ENCODE results near the gene BRME1. TPM values are rescaled to one million over a fixed set of nuclear protein-coding genes. Genes with fewer than 3 reads are reported as not detected.

BRME1 gene
- total RNA-seq, 4 donors from 2014 or later = 0.19 to 1.0 (median 0.56) TPM

DNA sequence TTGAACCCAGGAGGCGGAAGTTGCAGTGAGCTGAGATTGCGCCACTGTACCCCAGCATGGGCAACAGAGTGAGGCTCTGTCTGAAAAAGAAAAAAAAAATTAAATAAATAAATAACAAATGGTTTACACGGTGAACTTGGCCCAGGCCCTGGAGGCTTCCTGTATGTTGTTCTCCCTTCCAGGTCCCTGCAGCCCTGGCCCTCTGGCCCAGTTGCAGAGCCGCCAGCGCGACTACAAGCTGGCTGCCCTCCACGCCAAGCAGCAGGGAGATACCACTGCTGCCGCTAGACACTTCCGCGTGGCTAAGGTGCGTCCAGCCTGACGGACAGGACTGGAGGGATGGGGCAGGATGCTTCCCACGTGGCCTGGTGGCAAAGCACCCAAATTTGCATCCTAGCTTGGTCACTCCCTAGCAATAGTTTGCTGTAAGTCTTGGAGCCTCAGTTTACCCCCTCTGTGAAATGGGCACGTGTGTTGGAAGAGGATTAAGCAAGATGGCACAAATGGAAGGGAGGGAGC is 12.0 kb upstream of the BRME1 start:
- Histone ChIP-seq H3K36me3 (peaks cover 0 to 93% of the 10 kb centered on the region in 2 donors), H3K27me3 (no peaks in the 10 kb centered on the region), H3K27ac (peak overlapping the region in 1 of 4 donors; percentile 23), H3K4me1 (no peaks in the 10 kb centered on the region), H3K4me3 (no peak overlapping the region), H3K9me3 (no peaks in the 10 kb centered on the region)
- in situ Hi-C loops (cut with MboI; ENCODE audit: low sequenced_read_pairs in 4 of 4) = no loop called here
- intact Hi-C loops (cut with DNase I; ENCODE audit: low total_unique reads) = no loop called here
- ATAC-seq (peak; percentile 44 to 52), DNase-seq (no peak)
- TF ChIP-seq, protein P1, sequence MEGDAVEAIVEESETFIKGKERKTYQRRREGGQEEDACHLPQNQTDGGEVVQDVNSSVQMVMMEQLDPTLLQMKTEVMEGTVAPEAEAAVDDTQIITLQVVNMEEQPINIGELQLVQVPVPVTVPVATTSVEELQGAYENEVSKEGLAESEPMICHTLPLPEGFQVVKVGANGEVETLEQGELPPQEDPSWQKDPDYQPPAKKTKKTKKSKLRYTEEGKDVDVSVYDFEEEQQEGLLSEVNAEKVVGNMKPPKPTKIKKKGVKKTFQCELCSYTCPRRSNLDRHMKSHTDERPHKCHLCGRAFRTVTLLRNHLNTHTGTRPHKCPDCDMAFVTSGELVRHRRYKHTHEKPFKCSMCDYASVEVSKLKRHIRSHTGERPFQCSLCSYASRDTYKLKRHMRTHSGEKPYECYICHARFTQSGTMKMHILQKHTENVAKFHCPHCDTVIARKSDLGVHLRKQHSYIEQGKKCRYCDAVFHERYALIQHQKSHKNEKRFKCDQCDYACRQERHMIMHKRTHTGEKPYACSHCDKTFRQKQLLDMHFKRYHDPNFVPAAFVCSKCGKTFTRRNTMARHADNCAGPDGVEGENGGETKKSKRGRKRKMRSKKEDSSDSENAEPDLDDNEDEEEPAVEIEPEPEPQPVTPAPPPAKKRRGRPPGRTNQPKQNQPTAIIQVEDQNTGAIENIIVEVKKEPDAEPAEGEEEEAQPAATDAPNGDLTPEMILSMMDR (IDR thresholded peaks at IDR 0.05 in 4 of 5, conservative IDR thresholded peaks at IDR 0.05 in 1 of 5) = no peak
- TF ChIP-seq POLR2A (IDR thresholded peaks at IDR 0.05) = no peak

DNA sequence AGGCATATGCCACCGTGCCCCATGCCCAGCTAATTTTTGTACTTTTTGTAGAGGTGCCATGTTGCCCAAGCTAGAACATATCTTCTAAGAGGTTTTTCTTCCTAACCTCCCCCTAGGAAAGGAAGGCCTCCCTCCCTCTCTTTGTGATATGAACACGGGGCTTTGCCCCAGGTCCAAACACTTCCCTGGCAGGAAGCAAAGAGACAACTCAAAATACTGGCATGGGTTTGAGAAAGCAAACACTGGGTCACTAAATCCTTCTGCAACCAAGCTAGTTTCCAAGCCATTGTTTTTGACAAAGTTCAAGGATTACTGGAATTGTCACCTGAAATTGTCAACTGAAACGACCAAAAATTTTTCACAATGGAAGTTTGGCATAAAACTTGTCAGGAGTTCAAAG is 8.9 kb upstream of the BRME1 start:
- Histone ChIP-seq H3K36me3 (peaks cover 0 to 80% of the 10 kb centered on the region in 2 donors), H3K27ac (no peak overlapping the region), H3K4me1 (no peaks in the 10 kb centered on the region), H3K4me3 (no peak overlapping the region), H3K27me3 (no peaks in the 10 kb centered on the region), H3K9me3 (no peaks in the 10 kb centered on the region)
- in situ Hi-C loops (cut with MboI; ENCODE audit: low sequenced_read_pairs in 4 of 4) (no loop called here), intact Hi-C loops (cut with DNase I; ENCODE audit: low total_unique reads) (no loop called here)
- no peak for TF ChIP-seq POLR2A (IDR thresholded peaks at IDR 0.05)
- TF ChIP-seq, protein P1 (IDR thresholded peaks at IDR 0.05 in 4 of 5, conservative IDR thresholded peaks at IDR 0.05 in 1 of 5) = no peak
- ATAC-seq = no peak
- no peak for DNase-seq

DNA sequence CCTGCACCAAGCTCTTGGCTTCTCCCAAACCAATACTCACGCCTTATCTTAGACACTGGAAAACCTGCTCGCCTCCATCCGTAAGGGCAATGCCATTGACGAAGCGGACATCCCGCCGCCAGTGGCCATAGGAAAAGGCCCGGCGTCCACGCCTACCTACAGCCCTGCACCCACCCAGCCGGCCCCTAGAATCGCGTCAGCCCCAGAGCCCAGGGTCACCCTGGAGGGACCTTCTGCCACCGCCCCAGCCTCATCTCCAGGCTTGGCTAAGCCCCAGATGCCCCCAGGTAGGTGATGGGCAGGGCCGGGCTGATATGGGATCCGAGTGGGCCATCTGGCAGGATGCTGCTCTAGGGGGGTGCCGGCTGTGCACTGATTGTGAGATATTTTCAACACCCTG is 7.4 kb upstream of the BRME1 start:
- in situ Hi-C loops (cut with MboI; ENCODE audit: low sequenced_read_pairs in 4 of 4) (no loop called here), intact Hi-C loops (cut with DNase I; ENCODE audit: low total_unique reads) (no loop called here)
- TF ChIP-seq POLR2A (IDR thresholded peaks at IDR 0.05) = no peak
- TF ChIP-seq, protein P1 (IDR thresholded peaks at IDR 0.05 in 4 of 5, conservative IDR thresholded peaks at IDR 0.05 in 1 of 5) = no peak
- Histone ChIP-seq H3K27ac (no peak overlapping the region), H3K9me3 (no peaks in the 10 kb centered on the region), H3K4me1 (no peaks in the 10 kb centered on the region), H3K4me3 (no peak overlapping the region), H3K36me3 (peaks cover 0 to 66% of the 10 kb centered on the region in 2 donors), H3K27me3 (no peaks in the 10 kb centered on the region)
- DNase-seq (no peak), ATAC-seq (no peak)

DNA sequence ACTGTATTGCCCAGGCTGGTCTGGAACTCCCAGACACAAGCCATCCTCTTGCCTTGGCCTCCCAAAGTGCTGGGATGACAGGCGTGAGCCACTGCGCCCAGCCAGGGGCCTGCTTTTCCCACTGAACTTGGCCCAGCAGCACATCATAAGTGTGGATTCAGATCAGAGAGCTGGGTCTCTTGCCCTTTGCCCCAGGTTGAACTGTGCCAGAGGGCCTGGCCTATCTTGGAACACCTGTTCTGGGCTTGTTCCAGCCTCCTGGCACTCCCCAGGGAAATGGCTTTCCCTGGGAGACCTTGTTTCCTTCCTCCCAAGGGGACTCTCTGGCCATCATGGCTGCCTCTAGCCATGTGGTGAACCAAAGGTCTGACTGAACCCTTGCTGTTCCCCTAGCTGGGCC is 3.5 kb upstream of the BRME1 start:
- peaks cover 8 to 12% of the 10 kb centered on the region in 2 donors for H3K4me1 ChIP-seq
- H3K27me3 ChIP-seq = no peaks in the 10 kb centered on the region
- no peak overlapping the region for H3K27ac ChIP-seq
- no peak overlapping the region for H3K4me3 ChIP-seq
- intact Hi-C loops (cut with DNase I; ENCODE audit: low total_unique reads) (no loop called here), in situ Hi-C loops (cut with MboI; ENCODE audit: low sequenced_read_pairs in 4 of 4) (no loop called here)
- TF ChIP-seq, protein P1 (IDR thresholded peaks at IDR 0.05 in 4 of 5, conservative IDR thresholded peaks at IDR 0.05 in 1 of 5) = no peak
- TF ChIP-seq POLR2A (IDR thresholded peaks at IDR 0.05) = no peak
- H3K9me3 ChIP-seq = no peaks in the 10 kb centered on the region
- peaks cover 0 to 33% of the 10 kb centered on the region in 2 donors for H3K36me3 ChIP-seq
- ATAC-seq (no peak), DNase-seq (no peak)

DNA sequence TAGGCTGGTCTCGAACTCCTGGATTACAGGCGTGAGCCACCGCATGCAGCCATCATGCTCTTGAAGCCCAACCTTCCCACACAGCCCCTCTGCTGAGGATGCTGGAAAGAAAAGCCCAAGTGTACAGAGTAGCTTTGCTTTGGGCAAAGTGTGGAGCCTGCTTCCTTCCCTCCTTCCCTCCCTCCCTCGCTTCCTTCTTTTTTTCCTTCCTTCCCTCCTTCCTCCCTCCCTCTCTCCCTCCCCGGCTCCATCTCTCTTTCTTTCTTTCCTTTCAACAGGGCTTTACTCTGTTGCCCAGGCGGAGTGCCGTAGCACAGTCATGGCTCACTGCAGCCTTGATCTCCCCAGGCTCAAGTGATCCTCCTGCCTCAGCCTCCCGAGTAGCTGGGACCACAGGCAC is 2.8 kb upstream of the BRME1 start:
- no peak for TF ChIP-seq POLR2A (IDR thresholded peaks at IDR 0.05)
- TF ChIP-seq, protein P1 (IDR thresholded peaks at IDR 0.05 in 4 of 5, conservative IDR thresholded peaks at IDR 0.05 in 1 of 5) = no peak
- Histone ChIP-seq H3K27ac (no peak overlapping the region), H3K4me3 (no peak overlapping the region), H3K36me3 (peaks cover 0 to 25% of the 10 kb centered on the region in 2 donors), H3K9me3 (no peaks in the 10 kb centered on the region), H3K4me1 (peaks cover 8 to 12% of the 10 kb centered on the region in 2 donors), H3K27me3 (no peaks in the 10 kb centered on the region)
- intact Hi-C loops (cut with DNase I; ENCODE audit: low total_unique reads) (no loop called here), in situ Hi-C loops (cut with MboI; ENCODE audit: low sequenced_read_pairs in 4 of 4) (no loop called here)
- DNase-seq = no peak
- no peak for ATAC-seq
